HG02973 (cell line): ENCODE results near the gene DCST1.

ENCODE experiments used
- ATAC-seq: cut with Tn5 transposase; IDR thresholded peaks from one replicate; pipeline ENCODE4 v1.9.1; 2021; ENCODE audit warnings: moderate library complexity; ENCODE audit not compliant: unreplicated experiment

The DCST1 gene

DNA sequence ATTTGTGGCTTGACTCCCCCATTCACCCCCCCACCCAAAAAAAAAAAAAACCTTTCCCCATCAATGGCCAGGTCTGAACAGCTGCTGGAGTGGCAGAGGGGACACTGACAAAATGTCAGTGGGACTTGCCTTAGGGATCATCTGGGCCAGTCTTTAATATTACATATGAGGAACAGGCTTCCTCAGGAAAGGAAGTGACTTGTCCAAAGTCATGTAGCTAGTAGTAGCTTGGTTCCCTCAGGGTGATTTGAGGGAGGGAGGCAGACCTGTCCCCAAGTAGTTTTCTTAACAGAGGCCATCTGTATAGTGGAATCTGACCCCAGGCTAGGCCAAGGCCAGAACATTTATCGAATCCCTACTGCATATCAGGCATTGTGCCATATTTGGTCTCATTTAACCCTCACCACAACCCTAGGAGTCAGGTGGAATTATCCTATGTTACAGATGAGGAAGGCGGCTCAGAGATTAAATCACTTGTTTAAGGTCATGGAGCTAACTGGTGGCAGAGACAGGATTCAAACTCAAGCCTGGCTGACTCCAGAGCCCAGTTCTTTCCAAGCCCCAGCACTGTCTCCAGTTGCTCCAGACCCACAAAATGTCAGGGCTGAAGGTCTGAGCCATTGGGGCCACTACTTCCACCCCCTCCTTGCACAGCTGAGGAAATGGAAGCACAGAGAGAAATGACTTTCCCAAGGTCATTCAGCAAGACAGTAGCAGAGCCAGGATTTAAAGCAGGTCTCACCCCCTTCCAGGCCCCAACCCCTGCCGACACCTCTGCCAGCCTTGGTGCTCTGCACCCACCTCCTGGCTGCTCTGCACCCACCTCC lies 20.6 kb upstream of the DCST1 start:
- ATAC-seq = no peak

DNA sequence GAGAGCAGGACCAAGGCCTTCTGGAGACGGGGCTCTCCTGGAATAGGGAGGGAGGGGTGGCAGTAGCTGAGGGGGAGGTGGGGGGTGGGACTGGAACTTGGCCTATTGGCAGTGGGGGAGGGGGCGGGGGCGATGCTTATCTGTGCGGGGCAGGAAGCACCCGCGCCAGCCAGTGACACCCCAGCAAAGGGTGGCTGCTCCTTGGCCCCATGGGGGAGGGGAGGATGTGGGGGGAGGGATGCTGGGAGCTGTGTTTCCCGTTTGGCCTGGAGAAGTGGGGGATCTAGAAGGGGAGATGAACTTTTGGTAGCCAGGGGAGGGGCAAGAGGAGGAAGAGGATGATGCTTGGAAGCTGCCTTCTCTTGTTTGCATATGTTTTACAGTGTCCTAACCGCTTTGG lies 20.0 kb upstream of the DCST1 start:
- ATAC-seq = no peak

GRCh38 chr1:155014709-155015508 lies 18.7 kb upstream of the DCST1 start:
- ATAC-seq = no peak

DNA sequence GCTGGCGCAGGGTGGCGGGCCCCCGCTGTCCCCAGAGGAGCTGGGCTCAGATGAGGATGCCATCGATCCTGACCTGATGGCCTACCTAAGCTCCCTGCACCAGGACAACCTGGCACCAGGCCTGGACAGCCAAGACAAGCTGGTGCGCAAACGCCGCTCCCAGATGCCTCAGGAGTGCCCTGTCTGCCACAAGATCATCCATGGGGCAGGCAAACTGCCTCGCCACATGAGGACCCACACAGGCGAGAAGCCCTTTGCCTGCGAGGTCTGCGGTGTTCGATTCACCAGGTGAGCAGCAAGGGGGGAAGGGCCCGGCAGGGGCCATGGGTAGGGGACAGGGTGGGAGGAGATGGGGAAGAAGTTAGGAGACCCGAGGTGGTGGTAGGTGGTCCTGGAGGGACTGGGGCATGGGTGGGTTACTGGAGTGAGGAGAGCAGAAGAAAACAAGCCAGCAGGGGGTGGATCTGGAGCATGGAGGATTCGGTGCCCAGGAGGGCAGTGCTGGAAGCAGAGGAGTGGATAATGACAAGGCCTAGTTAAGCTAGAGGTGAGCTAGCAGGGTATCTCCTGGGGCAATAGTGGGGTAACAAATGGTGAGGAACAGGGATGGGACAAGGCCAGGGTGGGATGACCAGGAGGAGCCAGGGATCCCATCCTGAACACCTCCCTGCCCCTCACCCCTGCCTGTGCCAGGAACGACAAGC lies 17.9 kb upstream of the DCST1 start:
- ATAC-seq = no peak

- ATAC-seq = no peak
These were observed 17.3 kb upstream of the DCST1 start for GRCh38 chr1:155016231-155016831.

GRCh38 chr1:155017041-155017945 lies 16.3 kb upstream of the DCST1 start:
- peak; percentile 58 for ATAC-seq

DNA sequence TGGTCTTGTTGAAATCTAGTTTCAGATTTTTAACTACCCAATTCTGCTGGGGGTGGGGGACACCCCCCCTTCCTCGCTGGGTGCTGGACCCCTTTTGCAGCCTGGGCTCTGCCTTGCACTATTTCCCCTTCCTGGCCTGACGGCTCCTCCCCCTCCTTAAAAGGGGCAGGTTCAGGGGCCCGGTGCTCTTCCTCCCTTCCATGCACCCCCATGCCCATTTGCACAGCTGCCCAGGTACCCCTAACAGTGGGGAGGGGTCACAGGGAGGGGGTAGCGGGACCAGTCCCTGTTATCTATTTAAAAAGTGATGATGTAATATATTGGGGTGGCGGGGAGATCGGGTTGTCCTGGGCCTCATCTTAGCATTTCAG lies 15.7 kb upstream of the DCST1 start:
- peak; percentile 8 for ATAC-seq

- ATAC-seq = no peak
These were observed 14.8 kb upstream of the DCST1 start for GRCh38 chr1:155018617-155019348.

DNA sequence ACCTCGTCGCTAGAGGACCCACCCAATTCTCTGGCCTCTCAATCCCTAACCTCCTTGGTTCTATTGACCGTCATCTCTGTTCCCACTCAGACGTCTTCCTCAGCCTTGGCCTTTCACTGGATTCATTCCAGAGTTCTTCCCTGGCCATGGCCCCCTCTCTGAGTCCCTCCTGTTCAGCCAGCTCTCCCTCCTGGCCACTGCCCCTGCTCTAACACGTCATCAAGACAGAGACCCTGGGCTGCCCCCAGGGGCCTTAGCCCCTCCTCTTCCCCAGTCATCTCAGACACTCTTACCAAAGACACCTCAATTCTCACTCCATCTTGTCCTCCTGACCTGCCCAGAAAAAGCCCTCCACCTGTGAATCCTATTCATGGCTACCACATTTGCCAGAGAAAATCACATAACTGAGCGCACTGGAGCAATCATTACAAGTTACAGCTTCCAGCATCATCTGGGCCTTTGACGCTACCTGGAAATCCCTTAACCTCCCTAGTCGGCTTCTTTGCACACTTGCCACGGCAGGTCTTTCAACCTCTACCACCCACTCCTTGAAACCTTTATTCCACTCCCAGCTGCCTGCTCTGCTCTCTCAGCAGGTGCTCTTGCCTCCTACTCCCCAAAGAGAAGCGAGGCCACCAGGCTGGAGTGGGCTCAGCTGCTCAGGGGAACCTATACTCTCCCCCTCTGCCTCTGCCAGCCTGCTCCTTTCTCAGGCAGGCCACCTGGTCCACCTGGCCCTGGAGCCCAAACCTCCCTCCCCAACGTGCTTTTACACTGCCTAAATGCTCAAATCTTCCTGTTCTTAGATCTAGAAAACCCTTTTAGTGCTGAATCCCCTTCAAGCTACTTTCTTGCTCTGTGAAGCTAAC lies 14.0 kb upstream of the DCST1 start:
- no peak for ATAC-seq

GRCh38 chr1:155022136-155022926 lies 11.3 kb upstream of the DCST1 start:
- no peak for ATAC-seq

- no peak for ATAC-seq
These were observed 10.7 kb upstream of the DCST1 start for GRCh38 chr1:155022927-155023236.

- ATAC-seq = no peak
These were observed 10.0 kb upstream of the DCST1 start for GRCh38 chr1:155023627-155024026.

DNA sequence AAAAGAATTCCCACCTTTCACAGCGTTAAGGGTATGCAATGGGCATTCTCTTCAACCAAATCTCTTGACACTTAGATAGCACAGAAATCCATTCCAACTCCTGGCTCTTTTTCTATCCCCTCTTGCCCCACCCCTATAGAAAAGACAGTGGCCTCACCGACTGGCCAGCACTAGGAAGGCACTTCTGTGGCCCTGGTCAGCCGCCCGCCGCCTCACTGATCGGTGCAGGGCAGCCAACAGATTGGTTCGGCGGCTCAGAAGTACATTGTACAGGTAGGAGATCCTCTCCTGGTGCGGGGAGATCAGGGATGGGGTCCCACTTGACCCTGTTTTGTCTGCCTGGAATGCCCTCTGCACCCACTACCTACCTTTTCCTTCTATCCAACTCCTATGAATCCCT lies 9.3 kb upstream of the DCST1 start:
- no peak for ATAC-seq

GRCh38 chr1:155026154-155026553 lies 7.5 kb upstream of the DCST1 start:
- no peak for ATAC-seq

DNA sequence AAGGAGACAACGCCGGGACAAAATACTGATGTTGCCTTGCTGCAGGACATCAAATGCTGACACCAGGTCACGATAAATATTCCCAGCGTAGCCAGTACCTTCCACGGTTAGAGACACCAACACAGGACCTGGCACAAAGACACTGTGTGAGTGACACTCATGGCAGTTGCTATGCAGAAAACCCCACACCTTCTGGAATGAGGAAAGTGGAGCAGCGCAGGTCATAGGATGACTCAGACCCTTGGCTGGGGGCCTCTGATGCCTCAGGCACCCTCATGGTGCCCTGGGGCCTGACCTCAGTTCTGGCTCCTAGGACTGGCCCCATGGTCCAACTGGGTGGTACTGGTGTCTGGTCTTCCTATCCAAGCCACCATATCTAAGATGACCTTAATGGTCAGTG lies 7.0 kb upstream of the DCST1 start:
- no peak for ATAC-seq

- ATAC-seq = no peak
These were observed 3.9 kb upstream of the DCST1 start for GRCh38 chr1:155029513-155030242.

DNA sequence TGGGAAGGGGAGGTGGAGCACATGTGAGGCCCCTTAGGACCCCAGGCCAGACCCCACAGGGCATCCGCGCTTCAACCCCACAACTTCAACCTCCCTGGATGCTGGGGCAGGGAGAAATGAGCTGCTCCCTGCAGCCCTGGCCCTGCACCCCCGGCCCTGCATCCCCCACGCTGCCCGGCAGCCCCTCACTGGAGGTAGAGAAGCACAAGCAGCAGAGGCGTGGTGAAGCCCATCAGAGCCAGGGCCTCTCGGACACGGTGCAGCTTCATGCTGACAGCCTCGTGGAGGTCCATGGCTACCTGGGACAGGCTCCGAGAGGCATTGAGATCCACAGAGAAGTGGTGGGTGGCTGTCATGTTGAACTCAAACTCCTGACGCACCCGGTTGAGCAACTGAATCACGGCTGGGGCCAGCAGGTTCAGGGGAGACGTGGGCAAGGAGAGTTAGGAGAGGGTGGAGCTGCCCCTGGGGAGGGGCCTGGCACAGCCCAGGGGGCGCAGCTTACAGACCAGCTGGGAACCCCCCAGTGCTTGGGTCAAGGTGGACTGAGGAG lies 3.3 kb upstream of the DCST1 start:
- ATAC-seq = no peak
